PC-3 (cell line): ENCODE measurements around the gene PACRG.

Experiments
- EZH2 ChIP-seq: fragments of 300-600 bp; sonication (generic); IDR thresholded peaks from one replicate; pipeline ENCODE4 v1.6.1; 2017; ENCODE audit warnings: antibody characterized with exemption, mild to moderate bottlenecking, low read length; ENCODE audit not compliant: unreplicated experiment
- TF ChIP-seq, protein P1 (sequence below): fragments of 300-600 bp; sonication (generic); conservative IDR thresholded peaks from 2 replicates; pipeline ENCODE4 v1.5.1; 2017; ENCODE audit warnings: antibody characterized with exemption, low read depth, mild to moderate bottlenecking, low read length

DNA sequence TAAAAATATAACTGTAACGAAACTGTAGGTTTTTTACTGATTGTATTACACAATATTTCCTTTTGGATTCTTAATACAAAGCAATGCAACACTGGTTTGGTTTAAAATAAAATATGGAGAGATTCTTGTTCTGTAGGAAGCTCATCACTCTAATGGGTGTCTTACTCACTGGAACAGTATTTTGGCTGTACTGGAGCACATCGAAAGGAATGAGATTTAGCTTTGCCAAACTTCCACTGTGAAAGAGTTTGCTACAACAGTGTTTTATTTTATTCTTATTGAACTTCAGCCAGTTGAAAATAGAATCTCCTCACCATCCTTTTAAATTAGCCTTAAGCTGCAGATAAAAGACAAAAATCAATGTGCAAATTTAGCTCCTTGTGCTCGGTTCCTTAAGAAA is 456.0 kb downstream of the PACRG start:
- TF ChIP-seq, protein P1, sequence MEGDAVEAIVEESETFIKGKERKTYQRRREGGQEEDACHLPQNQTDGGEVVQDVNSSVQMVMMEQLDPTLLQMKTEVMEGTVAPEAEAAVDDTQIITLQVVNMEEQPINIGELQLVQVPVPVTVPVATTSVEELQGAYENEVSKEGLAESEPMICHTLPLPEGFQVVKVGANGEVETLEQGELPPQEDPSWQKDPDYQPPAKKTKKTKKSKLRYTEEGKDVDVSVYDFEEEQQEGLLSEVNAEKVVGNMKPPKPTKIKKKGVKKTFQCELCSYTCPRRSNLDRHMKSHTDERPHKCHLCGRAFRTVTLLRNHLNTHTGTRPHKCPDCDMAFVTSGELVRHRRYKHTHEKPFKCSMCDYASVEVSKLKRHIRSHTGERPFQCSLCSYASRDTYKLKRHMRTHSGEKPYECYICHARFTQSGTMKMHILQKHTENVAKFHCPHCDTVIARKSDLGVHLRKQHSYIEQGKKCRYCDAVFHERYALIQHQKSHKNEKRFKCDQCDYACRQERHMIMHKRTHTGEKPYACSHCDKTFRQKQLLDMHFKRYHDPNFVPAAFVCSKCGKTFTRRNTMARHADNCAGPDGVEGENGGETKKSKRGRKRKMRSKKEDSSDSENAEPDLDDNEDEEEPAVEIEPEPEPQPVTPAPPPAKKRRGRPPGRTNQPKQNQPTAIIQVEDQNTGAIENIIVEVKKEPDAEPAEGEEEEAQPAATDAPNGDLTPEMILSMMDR: no peak
- no peak for TF ChIP-seq EZH2
